ENCODE results near the gene PTPN4.

PTPN4 gene

GRCh38 chr2:119857742-119858141 is 98.0 kb downstream of the PTPN4 start:
- DNase-seq (ENCODE audit: low read depth), result no peak

DNA sequence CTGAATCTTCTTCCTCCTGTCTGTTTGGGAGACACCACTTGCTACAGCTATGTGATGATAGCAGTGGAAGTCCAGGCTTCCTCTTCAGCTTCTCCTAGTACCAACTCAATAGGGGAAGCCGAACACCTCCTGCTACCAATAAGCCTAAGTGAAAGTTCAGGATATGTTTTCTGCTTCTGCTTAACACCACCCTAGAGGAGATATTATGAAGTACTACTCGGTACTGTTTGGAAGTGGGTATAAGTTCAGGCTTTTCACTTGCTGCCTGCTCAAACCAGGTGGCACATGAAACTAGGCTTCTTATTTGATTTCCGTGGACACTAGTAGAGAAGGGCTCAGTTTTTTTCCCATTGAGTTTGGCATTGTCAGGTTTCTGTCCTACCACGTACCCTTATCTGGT is 99.8 kb downstream of the PTPN4 start:
- DNase-seq (ENCODE audit: low read depth), result no peak

GRCh38 chr2:119860924-119861323 is 101.2 kb downstream of the PTPN4 start:
- no peak for DNase-seq (ENCODE audit: low read depth)

GRCh38 chr2:119862127-119862889 is 102.6 kb downstream of the PTPN4 start:
- DNase-seq (ENCODE audit: low read depth), result no peak

DNA sequence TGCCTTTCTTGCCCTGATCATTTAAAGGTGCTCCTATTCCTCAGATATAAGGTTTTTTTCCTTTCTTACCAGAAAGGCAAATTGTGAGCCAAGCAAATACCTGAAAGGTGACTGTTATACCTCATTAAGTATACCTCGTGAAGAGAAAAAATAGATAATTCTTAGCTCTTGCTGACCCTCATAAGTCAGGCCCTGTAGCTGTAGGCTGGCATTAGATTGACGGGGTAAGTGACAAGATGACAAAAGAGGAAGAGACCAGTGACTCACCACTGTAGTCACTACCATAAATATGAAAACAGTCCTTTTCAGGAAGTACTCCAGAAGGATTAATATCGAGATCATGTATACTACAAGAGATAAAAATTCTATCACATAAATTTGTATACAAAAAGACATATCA is 104.6 kb downstream of the PTPN4 start:
- no peak for DNase-seq (ENCODE audit: low read depth)

GRCh38 chr2:119871725-119872124 is 112.0 kb downstream of the PTPN4 start:
- no peak for DNase-seq (ENCODE audit: low read depth)

DNA sequence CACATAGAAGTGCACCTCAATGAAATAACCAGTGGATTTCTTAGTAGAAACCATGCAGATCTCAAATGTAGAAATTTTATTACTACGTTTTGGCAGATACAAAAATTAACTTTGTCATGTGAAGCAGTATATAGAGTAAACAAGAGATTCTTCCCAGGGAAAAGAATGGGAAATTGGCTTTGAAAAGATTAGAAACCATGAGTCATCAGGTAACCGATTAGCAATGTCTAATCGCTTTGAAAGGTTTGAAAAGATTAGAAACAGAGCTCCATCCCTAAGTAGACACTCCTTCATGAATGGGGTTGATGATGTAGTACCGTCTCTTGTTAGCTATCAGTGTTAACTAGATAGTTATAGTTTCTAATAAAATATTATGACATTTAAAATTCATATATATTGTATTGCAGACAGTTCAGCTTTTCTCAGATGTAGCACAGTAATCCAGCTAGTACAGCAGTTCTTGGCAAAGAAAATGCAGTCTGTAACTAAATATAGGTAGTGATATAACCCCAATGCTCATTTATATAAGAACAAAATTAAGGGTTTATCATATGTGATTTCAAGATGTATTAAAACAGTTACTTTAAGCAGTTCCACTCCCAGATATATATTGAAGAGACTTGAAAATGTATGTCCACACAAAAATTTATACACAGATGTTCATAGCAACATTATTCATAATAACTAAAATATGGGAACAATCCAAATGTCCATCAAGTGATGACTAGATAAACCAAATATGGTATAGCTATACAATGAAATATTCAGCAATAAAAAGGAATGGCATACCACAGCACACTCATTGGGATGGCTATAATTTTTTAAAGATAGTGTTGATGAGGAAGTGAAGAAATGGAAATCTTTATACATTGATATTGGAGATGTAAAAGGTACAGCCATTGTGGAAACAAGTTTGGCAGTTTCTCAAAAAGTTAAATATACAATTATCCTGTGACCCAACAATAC is 113.9 kb downstream of the PTPN4 start:
- DNase-seq (ENCODE audit: low read depth), result no peak

- DNase-seq (ENCODE audit: low read depth), result no peak
These were observed 119.8 kb downstream of the PTPN4 start for GRCh38 chr2:119879502-119879901.

- peak; percentile 36 for DNase-seq (ENCODE audit: low read depth)
These were observed 129.0 kb downstream of the PTPN4 start for GRCh38 chr2:119888680-119889079.

GRCh38 chr2:119897736-119898395 is 138.1 kb downstream of the PTPN4 start:
- peak; percentile 57 for DNase-seq (ENCODE audit: low read depth)

DNA sequence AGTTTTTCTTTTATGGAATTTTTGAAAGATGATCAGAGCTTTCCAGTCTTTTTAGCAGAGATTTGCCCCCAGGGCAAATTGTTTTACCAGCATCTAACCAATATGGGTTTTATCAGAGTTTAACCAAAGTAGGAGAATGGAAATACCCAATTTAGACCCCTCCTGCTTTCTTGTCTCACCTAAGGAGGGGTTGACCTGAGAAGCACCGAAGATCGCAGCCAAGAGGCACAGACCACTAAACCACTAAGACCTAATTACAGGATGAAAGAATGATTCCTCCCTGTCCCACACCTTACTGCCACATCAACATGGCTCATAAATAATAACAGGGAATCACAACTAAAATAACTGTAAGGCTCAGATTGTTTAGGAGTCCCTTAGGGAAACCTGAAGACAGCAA is 141.3 kb downstream of the PTPN4 start:
- no peak for DNase-seq (ENCODE audit: low read depth)

- DNase-seq (ENCODE audit: low read depth), result no peak
These were observed 150.8 kb downstream of the PTPN4 start for GRCh38 chr2:119910566-119910965.

DNA sequence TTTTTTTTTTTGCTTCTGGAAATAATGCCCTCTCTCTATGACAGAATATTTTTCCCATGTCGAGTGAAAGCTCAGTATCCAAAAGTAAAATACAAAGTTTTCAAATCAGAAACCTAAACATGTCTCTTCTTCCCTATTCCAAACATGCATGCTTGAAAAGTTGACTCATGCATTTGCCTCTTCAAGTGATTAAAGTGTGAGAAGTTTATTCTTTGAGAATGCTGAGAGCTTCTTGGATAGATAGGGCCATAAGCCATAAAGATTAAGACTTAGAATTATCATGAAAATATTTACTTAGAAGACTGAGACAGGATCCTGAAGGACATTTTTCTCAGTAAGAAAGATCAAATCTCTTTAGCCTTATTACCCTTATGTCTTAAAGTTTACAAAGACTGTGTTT is 154.5 kb downstream of the PTPN4 start:
- DNase-seq (ENCODE audit: low read depth), result peak; percentile 62

- DNase-seq (ENCODE audit: low read depth), result no peak
These were observed 162.1 kb downstream of the PTPN4 start for GRCh38 chr2:119921825-119922224.

DNA sequence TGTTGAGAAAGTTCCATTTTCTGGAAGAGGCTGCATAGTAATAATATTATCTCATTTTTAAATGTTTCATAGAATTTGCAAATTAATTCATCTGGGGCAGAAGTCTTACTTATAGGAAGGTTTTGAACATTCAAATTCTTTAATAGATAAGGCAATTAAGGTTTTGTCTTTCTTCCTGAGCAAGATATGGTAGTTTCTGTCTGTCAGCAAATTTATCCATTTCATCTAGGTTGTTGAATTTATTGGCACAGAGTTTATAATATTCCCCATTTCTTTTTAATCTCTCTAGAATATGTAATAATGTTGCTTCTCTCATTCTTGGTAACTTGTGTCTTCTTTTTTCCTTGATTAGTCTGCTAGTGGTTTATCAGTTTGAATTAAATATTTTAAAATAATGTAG is 163.0 kb downstream of the PTPN4 start:
- no peak for DNase-seq (ENCODE audit: low read depth)

- DNase-seq (ENCODE audit: low read depth), result no peak
These were observed 169.8 kb downstream of the PTPN4 start for GRCh38 chr2:119929537-119929936.

DNA sequence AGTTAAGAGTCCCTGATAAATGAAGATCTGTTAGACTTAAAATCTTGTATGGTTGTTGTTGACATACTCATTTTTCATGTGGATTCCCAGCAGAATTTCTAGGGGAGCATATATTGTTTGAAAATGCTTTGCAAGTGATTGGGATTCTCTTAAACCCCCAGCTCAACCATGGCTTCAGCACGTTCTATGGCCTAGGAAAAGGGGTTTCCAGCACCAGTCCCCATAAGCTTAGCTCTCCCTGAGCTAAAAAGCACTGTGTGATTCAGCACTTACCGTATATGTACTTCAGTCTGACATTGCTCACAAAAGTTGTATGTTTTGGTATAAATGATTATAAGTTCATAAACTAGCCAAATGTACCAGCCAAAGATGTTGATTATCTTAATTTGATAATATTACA is 173.1 kb downstream of the PTPN4 start:
- DNase-seq (ENCODE audit: low read depth), result no peak

- no peak for DNase-seq (ENCODE audit: low read depth)
These were observed 174.6 kb downstream of the PTPN4 start for GRCh38 chr2:119934319-119934718.

DNA sequence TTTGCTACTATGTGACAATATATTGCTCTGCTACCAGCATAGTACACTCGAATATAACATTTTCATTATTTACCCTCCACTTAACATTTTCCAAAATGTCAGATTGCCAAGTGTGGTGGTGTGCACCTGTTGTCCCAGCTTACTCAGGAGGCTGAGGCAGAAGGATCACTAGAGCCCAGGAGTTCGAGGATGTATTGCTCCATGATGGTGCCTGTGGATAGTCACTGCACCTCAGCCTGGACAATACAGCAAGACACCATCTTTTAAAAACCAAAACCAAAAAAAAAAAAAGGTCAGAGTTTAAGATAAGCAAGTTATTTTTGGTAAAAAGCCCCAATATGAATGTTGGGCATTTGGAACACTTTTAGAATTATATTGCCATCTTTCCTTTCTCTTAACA is 178.0 kb downstream of the PTPN4 start:
- no peak for DNase-seq (ENCODE audit: low read depth)

DNA sequence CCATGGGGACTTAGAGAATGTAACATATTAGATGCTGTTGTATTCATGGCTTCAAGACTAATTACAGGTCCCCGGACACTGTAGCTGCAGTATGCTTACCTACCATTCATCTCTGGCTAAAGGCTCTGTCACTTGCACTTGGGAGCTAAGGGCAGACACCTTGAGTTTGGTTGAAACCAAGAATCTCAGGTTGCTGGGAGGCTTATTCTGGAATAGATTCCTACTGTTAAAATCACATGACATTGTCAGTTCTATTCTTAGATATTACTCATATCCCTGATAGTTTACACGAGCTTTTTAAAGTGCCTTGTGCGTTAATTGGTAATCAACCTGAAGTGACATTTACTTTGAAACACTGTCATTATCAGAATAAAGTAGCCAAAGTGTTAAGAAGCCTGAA is 180.2 kb downstream of the PTPN4 start:
- DNase-seq (ENCODE audit: low read depth), result no peak

DNA sequence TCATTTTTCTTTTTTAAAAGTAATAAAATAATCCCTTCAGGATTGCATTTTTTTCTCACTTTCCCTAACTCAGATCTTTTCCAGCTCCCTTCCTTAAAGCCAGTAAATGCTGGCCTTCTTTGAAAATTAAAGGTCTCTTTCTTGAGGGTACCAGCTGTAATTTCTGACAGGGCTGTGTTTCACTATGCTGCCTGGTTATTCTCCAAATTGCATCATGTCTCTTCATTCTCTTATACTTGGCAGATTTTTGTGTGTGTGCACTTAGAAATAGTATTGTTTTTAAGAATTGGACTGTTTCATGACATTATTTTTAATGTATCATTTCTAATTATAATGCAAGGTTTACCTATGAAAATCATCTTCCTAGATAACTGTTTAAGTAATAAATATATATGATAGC is 181.1 kb downstream of the PTPN4 start:
- DNase-seq (ENCODE audit: low read depth), result no peak

GRCh38 chr2:119941388-119941787 is 181.7 kb downstream of the PTPN4 start:
- DNase-seq (ENCODE audit: low read depth), result no peak
